Fibroblast of lung (primary cell): ENCODE results near the gene CHD3. TPM values are rescaled to one million over a fixed set of nuclear protein-coding genes. Genes with fewer than 3 reads are reported as not detected.

Experiments
- DNase-seq, 2 donors: peaks; one replicate each; pipeline versions ENCODE4 v3.0.0 to v3.0.0-alpha.2; 2010; ENCODE audit warnings: low read depth in 2 of 2
- H2AFZ ChIP-seq: 2 replicates; pipeline ENCODE4 v1.5.1; 2012; ENCODE audit warnings: low read length, control low read depth, inconsistent platforms
- H3K27ac ChIP-seq: 2 replicates; pipeline ENCODE4 v1.5.1; 2011; ENCODE audit warnings: low read length, control low read depth; ENCODE audit not compliant: insufficient read depth
- H3K27me3 ChIP-seq: 2 replicates; pipeline ENCODE4 v1.5.1; 2011; ENCODE audit warnings: mild to moderate bottlenecking, low read length; ENCODE audit not compliant: control insufficient read depth, insufficient read depth
- H3K36me3 ChIP-seq: 2 replicates; pipeline ENCODE4 v1.5.1; 2011; ENCODE audit warnings: low read length; ENCODE audit not compliant: control insufficient read depth, insufficient read depth
- H3K4me1 ChIP-seq: 2 replicates; pipeline ENCODE4 v1.5.1; 2011; ENCODE audit warnings: low read length; ENCODE audit not compliant: control insufficient read depth, insufficient read depth; ENCODE audit errors: extremely low read depth
- H3K4me2 ChIP-seq: 2 replicates; pipeline ENCODE4 v1.5.1; 2011; ENCODE audit warnings: low read length, control low read depth; ENCODE audit not compliant: insufficient read depth; ENCODE audit errors: extremely low read depth
- H3K4me3 ChIP-seq, 4 experiments: fragments of 200-600 bp in 1 of 4; sonication (generic) in 1 of 4; replicated peaks in 1 of 4; 2 replicates each; pipeline ENCODE4 v1.5.1; 2011 to 2016; ENCODE audit warnings: low read length in 4 of 4, low read depth in 3 of 4, mild to moderate bottlenecking in 3 of 4, control low read depth in 2 of 4, inconsistent platforms in 1 of 4, mixed read lengths in 1 of 4; ENCODE audit not compliant: insufficient read depth in 1 of 4; ENCODE audit errors: control extremely low read depth in 1 of 4
- H3K79me2 ChIP-seq: 2 replicates; pipeline ENCODE4 v1.5.1; 2012; ENCODE audit warnings: mild to moderate bottlenecking, low read length, inconsistent platforms; ENCODE audit not compliant: control insufficient read depth, insufficient read depth
- H3K9ac ChIP-seq: 2 replicates; pipeline ENCODE4 v1.5.1; 2011; ENCODE audit warnings: mild to moderate bottlenecking, low read length, control low read depth; ENCODE audit not compliant: insufficient read depth
- H3K9me3 ChIP-seq: 2 replicates; pipeline ENCODE4 v1.5.1; 2012; ENCODE audit warnings: low read depth, low read length; ENCODE audit not compliant: control insufficient read depth, insufficient read depth
- H4K20me1 ChIP-seq: 2 replicates; pipeline ENCODE4 v1.5.1; 2011; ENCODE audit warnings: low read length; ENCODE audit not compliant: control insufficient read depth, insufficient read depth; ENCODE audit errors: extremely low read depth
- EZH2 ChIP-seq: IDR thresholded peaks from 2 replicates; pipeline ENCODE4 v1.5.1; 2012; ENCODE audit warnings: low read length, control low read depth, mild to moderate bottlenecking; ENCODE audit errors: missing control alignments
- polyA plus RNA-seq, 2 donors: library from polyadenylated mRNA; depleted of rRNA in 1 of 2; stranded (reverse) in 1 of 2; unstranded in 1 of 2; fragments of >200 nt; gene quantifications; 2 replicates each; pipeline ENCODE4 v1.2.1, GENCODE V29; 2011 to 2012; ENCODE audit warnings: missing spikeins in 1 of 2
- total RNA-seq: library from RNA; depleted of rRNA; stranded (reverse); fragments of >200 nt; gene quantifications from 2 replicates; pipeline ENCODE4 v1.2.1, GENCODE V29; 2014
- TF ChIP-seq, protein P1 (sequence below), 2 donors: IDR thresholded peaks in 1 of 2; conservative IDR thresholded peaks in 1 of 2; 1 replicate in 1 of 2; 2 replicates in 1 of 2; pipeline ENCODE4 v1.5.1; 2011 to 2012; ENCODE audit warnings: low read length in 2 of 2, control low read depth in 1 of 2, inconsistent platforms in 1 of 2, low read depth in 1 of 2, mild to moderate bottlenecking in 1 of 2

CHD3 gene
- total and polyA plus RNA-seq, 2 donors (not counting 1 experiment from before 2014, with no cell fraction given) = 23.8 to 165 TPM

GRCh38 chr17:7889166-7889955 lies 772 bp downstream of the CHD3 start:
- H3K36me3 ChIP-seq = peaks cover 14% of the 10 kb centered on the region
- H3K4me2 ChIP-seq = peak overlapping the region; percentile 86
- no peaks in the 10 kb centered on the region for H3K27me3 ChIP-seq
- H3K79me2 ChIP-seq = peaks cover 22% of the 10 kb centered on the region
- no peak overlapping the region for H2AFZ ChIP-seq
- H3K4me3 ChIP-seq = peak overlapping the region; percentile 17 to 65 (median 41)
- H3K9me3 ChIP-seq = no peaks in the 10 kb centered on the region
- H3K27ac ChIP-seq = peak overlapping the region; percentile 11
- DNase-seq = peak; percentile 83 to 97
- peaks cover 12% of the 10 kb centered on the region for H3K4me1 ChIP-seq
- TF ChIP-seq, protein P1, sequence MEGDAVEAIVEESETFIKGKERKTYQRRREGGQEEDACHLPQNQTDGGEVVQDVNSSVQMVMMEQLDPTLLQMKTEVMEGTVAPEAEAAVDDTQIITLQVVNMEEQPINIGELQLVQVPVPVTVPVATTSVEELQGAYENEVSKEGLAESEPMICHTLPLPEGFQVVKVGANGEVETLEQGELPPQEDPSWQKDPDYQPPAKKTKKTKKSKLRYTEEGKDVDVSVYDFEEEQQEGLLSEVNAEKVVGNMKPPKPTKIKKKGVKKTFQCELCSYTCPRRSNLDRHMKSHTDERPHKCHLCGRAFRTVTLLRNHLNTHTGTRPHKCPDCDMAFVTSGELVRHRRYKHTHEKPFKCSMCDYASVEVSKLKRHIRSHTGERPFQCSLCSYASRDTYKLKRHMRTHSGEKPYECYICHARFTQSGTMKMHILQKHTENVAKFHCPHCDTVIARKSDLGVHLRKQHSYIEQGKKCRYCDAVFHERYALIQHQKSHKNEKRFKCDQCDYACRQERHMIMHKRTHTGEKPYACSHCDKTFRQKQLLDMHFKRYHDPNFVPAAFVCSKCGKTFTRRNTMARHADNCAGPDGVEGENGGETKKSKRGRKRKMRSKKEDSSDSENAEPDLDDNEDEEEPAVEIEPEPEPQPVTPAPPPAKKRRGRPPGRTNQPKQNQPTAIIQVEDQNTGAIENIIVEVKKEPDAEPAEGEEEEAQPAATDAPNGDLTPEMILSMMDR (conservative IDR thresholded peaks at IDR 0.05 in 1 of 2, IDR thresholded peaks at IDR 0.05 in 1 of 2; ENCODE audit: low read depth in 1 of 2, low read length in 2 of 2) = peak; percentile 33 to 46
- no peak for TF ChIP-seq EZH2
- H3K9ac ChIP-seq = no peak overlapping the region
- no peaks in the 10 kb centered on the region for H4K20me1 ChIP-seq

DNA sequence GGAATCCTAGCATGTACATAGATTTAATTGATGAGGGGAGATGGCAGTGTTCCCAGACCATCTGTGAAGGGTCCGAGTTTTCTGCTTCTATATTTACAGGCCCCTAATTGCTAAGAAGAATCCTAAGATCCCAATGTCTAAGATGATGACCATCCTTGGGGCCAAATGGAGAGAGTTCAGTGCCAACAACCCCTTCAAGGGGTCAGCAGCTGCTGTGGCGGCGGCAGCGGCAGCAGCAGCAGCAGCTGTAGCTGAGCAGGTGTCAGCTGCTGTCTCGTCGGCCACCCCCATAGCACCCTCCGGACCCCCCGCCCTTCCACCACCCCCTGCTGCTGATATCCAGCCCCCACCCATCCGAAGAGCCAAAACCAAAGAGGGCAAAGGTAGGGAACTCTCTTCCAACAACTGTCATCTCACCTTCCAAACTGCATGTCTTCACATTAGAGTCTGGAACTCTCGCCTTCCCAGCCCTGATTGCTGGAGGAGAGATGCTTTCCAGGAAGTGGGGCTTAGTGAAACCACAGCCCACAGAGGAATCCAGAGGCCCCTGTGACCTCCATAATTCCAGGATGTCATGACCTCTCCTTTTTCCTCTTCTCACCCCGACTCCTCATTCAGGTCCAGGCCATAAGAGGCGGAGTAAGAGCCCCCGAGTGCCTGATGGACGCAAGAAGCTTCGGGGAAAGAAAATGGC lies 4.7 kb downstream of the CHD3 start:
- Histone ChIP-seq H4K20me1 (no peaks in the 10 kb centered on the region), H3K36me3 (peaks cover 26% of the 10 kb centered on the region), H3K4me2 (no peak overlapping the region), H3K9me3 (no peaks in the 10 kb centered on the region), H3K79me2 (peaks cover 12% of the 10 kb centered on the region), H3K9ac (no peak overlapping the region), H3K4me3 (no peak overlapping the region), H3K27ac (no peak overlapping the region), H3K27me3 (no peaks in the 10 kb centered on the region), H2AFZ (no peak overlapping the region), H3K4me1 (peaks cover 9% of the 10 kb centered on the region)
- DNase-seq = peak; percentile 8 to 38
- TF ChIP-seq EZH2 = no peak
- TF ChIP-seq, protein P1 (conservative IDR thresholded peaks at IDR 0.05 in 1 of 2, IDR thresholded peaks at IDR 0.05 in 1 of 2; ENCODE audit: low read depth in 1 of 2, low read length in 2 of 2) = no peak

- Histone ChIP-seq H3K4me2 (no peak overlapping the region), H3K27me3 (no peaks in the 10 kb centered on the region), H3K79me2 (peaks cover 7% of the 10 kb centered on the region), H3K9me3 (no peaks in the 10 kb centered on the region), H3K36me3 (peaks cover 29% of the 10 kb centered on the region), H2AFZ (no peak overlapping the region), H3K9ac (no peak overlapping the region), H3K4me1 (peaks cover 5% of the 10 kb centered on the region), H4K20me1 (no peaks in the 10 kb centered on the region), H3K4me3 (no peak overlapping the region), H3K27ac (no peak overlapping the region)
- no peak for DNase-seq
- TF ChIP-seq, protein P1 (conservative IDR thresholded peaks at IDR 0.05 in 1 of 2, IDR thresholded peaks at IDR 0.05 in 1 of 2; ENCODE audit: low read depth in 1 of 2, low read length in 2 of 2) = no peak
- TF ChIP-seq EZH2 = no peak
Observed at GRCh38 chr17:7894226-7894625, 5.6 kb downstream of the CHD3 start.
